Hepatocyte (in vitro differentiated cells): ENCODE measurements around the gene UROC1. TPM values are rescaled to one million over a fixed set of nuclear protein-coding genes. Genes with fewer than 3 reads are reported as not detected.
A peak's percentile ranks its signal among the peaks of the same experiment; 100 is the strongest.

ENCODE experiments used
- DNase-seq: peaks from one replicate; pipeline ENCODE4 v3.0.0-alpha.2; 2016; ENCODE audit warnings: low spot score
- H2AFZ ChIP-seq: fragments of 200-600 bp; sonication (generic); 2 replicates; pipeline ENCODE4 v1.6.0; 2016; ENCODE audit warnings: antibody characterized with exemption, mild to moderate bottlenecking
- H3K27ac ChIP-seq: fragments of 200-600 bp; sonication (generic); 2 replicates; pipeline ENCODE4 v1.5.1; 2016; ENCODE audit warnings: mild to moderate bottlenecking
- H3K27me3 ChIP-seq: fragments of 200-600 bp; sonication (generic); 2 replicates; pipeline ENCODE4 v1.6.1; 2016
- H3K36me3 ChIP-seq: fragments of 200-600 bp; sonication (generic); replicated peaks from 2 replicates; pipeline ENCODE4 v1.5.1; 2016; ENCODE audit warnings: low read depth; ENCODE audit not compliant: insufficient read depth
- H3K4me1 ChIP-seq: fragments of 200-600 bp; sonication (generic); 2 replicates; pipeline ENCODE4 v1.5.1; 2016; ENCODE audit warnings: mild to moderate bottlenecking, moderate library complexity; ENCODE audit not compliant: insufficient read depth
- H3K4me2 ChIP-seq: fragments of 200-600 bp; sonication (generic); 2 replicates; pipeline ENCODE4 v1.6.0; 2016
- H3K4me3 ChIP-seq: fragments of 200-600 bp; sonication (generic); 2 replicates; pipeline ENCODE4 v1.5.1; 2016; ENCODE audit warnings: mild to moderate bottlenecking
- H3K79me2 ChIP-seq: fragments of 200-600 bp; sonication (generic); 2 replicates; pipeline ENCODE4 v1.6.0; 2017; ENCODE audit warnings: mild to moderate bottlenecking
- H3K9me2 ChIP-seq: fragments of 200-600 bp; sonication (generic); replicated peaks from 2 replicates; pipeline ENCODE4 v1.6.0; 2017; ENCODE audit warnings: mild to moderate bottlenecking; ENCODE audit not compliant: insufficient read depth
- H3K9me3 ChIP-seq: fragments of 200-600 bp; sonication (generic); 2 replicates; pipeline ENCODE4 v1.5.1; 2016; ENCODE audit warnings: low read depth, mild to moderate bottlenecking
- H4K20me1 ChIP-seq: fragments of 200-600 bp; sonication (generic); 2 replicates; pipeline ENCODE4 v1.6.0; 2016; ENCODE audit warnings: mild to moderate bottlenecking; ENCODE audit not compliant: insufficient read depth, poor library complexity, severe bottlenecking
- CTCF ChIP-seq: fragments of 200-600 bp; sonication (generic); IDR thresholded peaks from 2 replicates; pipeline ENCODE4 v1.5.1; 2016; ENCODE audit warnings: antibody characterized with exemption, mild to moderate bottlenecking; ENCODE audit not compliant: poor library complexity
- EZH2 ChIP-seq: fragments of 200-600 bp; sonication (generic); IDR thresholded peaks from 2 replicates; pipeline ENCODE4 v1.6.1; 2016; ENCODE audit warnings: antibody characterized with exemption, mild to moderate bottlenecking, borderline replicate concordance
- EZH2phosphoT487 ChIP-seq: fragments of 200-600 bp; sonication (generic); IDR thresholded peaks from one replicate; pipeline ENCODE4 v1.6.1; 2018; ENCODE audit warnings: antibody characterized with exemption, mild to moderate bottlenecking, low read depth, moderate library complexity; ENCODE audit not compliant: unreplicated experiment, severe bottlenecking
- WGBS: methylation state at CpG from one replicate; pipeline ENCODE4 v1.1.6; 2016; ENCODE audit warnings: low lambda C conversion rate; ENCODE audit errors: missing lambda C conversion rate; 5-methylcytosine and 5-hydroxymethylcytosine counted together
- polyA plus RNA-seq: library from polyadenylated mRNA; unstranded; fragments of >200 nt; fragmentation: Nextera tagmentation; extraction: Ambion mirVana; gene quantifications from 2 replicates; pipeline ENCODE4 v1.2.1, GENCODE V29; 2016
- total RNA-seq: library from RNA; depleted of rRNA; stranded (reverse); fragments of >200 nt; gene quantifications from 2 replicates; pipeline ENCODE4 v1.2.3, GENCODE V29; 2014

Gene UROC1
- total and polyA plus RNA-seq, 2 experiments from 2014 or later: 2.3 to 4.2 TPM

GRCh38 chr3:126510308-126510910, 7.2 kb downstream of the UROC1 start:
- Histone ChIP-seq H3K9me3 (no peaks in the 10 kb centered on the region), H4K20me1 (no peaks in the 10 kb centered on the region), H2AFZ (no peak overlapping the region), H3K79me2 (no peaks in the 10 kb centered on the region), H3K4me1 (no peaks in the 10 kb centered on the region), H3K27ac (peak overlapping the region; percentile 9), H3K4me2 (no peak overlapping the region), H3K4me3 (no peak overlapping the region), H3K9me2 (no peaks in the 10 kb centered on the region), H3K27me3 (no peaks in the 10 kb centered on the region), H3K36me3 (no peaks in the 10 kb centered on the region)
- no peak for DNase-seq
- 80% methylated on average over 22 of the region's 22 CpGs for WGBS
- TF ChIP-seq EZH2 (no peak), CTCF (no peak), EZH2phosphoT487 (no peak)

GRCh38 chr3:126509597-126510307, 7.8 kb downstream of the UROC1 start:
- Histone ChIP-seq H2AFZ (no peak overlapping the region), H3K4me3 (no peak overlapping the region), H3K79me2 (no peaks in the 10 kb centered on the region), H3K9me3 (no peaks in the 10 kb centered on the region), H3K4me1 (no peaks in the 10 kb centered on the region), H3K27me3 (no peaks in the 10 kb centered on the region), H3K27ac (peak overlapping the region; percentile 9), H3K36me3 (no peaks in the 10 kb centered on the region), H3K4me2 (no peak overlapping the region), H4K20me1 (no peaks in the 10 kb centered on the region), H3K9me2 (no peaks in the 10 kb centered on the region)
- 79% methylated on average over 18 of the region's 18 CpGs for WGBS
- TF ChIP-seq CTCF (no peak), EZH2 (no peak), EZH2phosphoT487 (no peak)
- no peak for DNase-seq

- no peaks in the 10 kb centered on the region for H3K27me3 ChIP-seq
- no peaks in the 10 kb centered on the region for H3K79me2 ChIP-seq
- no peaks in the 10 kb centered on the region for H4K20me1 ChIP-seq
- no peak overlapping the region for H3K4me2 ChIP-seq
- H3K36me3 ChIP-seq: no peaks in the 10 kb centered on the region
- H3K9me3 ChIP-seq: no peaks in the 10 kb centered on the region
- H3K4me3 ChIP-seq: no peak overlapping the region
- H3K9me2 ChIP-seq: no peaks in the 10 kb centered on the region
- H3K27ac ChIP-seq: no peak overlapping the region
- H2AFZ ChIP-seq: no peak overlapping the region
- 87% methylated on average over 4 of the region's 4 CpGs for WGBS
- DNase-seq: no peak
- no peaks in the 10 kb centered on the region for H3K4me1 ChIP-seq
- TF ChIP-seq EZH2phosphoT487 (no peak), EZH2 (no peak), CTCF (no peak)
These were observed 9.0 kb downstream of the UROC1 start for GRCh38 chr3:126508564-126508964.
